H1 (cell line): ENCODE results near the gene SLC25A5. TPM values are rescaled to one million over a fixed set of nuclear protein-coding genes. Genes with fewer than 3 reads are reported as not detected.

Experiments
- CTCF ChIA-PET: fragments of 300-600 bp; sonication (Branson Sonifier 250); formaldehyde crosslinking; loops from one replicate; lab custom pipeline; 2021; ENCODE audit not compliant: partially characterized antibody; lab: Charles Lee
- POLR2A ChIA-PET: fragments of 300-600 bp; sonication (Branson Sonifier 250); formaldehyde crosslinking; loops from one replicate; lab custom pipeline; 2021; ENCODE audit warnings: inconsistent platforms; ENCODE audit not compliant: partially characterized antibody; lab: Charles Lee
- DNase-seq, 2 experiments: peaks; one replicate each; pipeline versions ENCODE4 v3.0.0 to v3.0.0-alpha.2; 2010 to 2022; ENCODE audit warnings: low spot score in 2 of 2, low read depth in 1 of 2, mixed read lengths in 1 of 2
- FAIRE-seq: peaks from 2 replicates; lab custom pipeline; 2011; peaks lifted over from hg19 to GRCh38; lab: Jason Lieb, UNC
- H2AFZ ChIP-seq: 2 replicates; pipeline ENCODE4 v1.8.1; 2012; ENCODE audit warnings: low read length, inconsistent platforms
- H2AK5ac ChIP-seq: 2 replicates; pipeline ENCODE4 v1.6.1; 2013; ENCODE audit warnings: low read depth, low read length
- H2BK120ac ChIP-seq: replicated peaks from 2 replicates; pipeline ENCODE3; 2013; ENCODE audit warnings: low read depth, low read length, inconsistent platforms
- H2BK12ac ChIP-seq: 2 replicates; pipeline ENCODE4 v1.6.1; 2013; ENCODE audit warnings: low read depth, low read length
- H2BK15ac ChIP-seq: 2 replicates; pipeline ENCODE4 v1.6.1; 2013; ENCODE audit warnings: low read length
- H2BK20ac ChIP-seq: 2 replicates; pipeline ENCODE4 v1.6.1; 2013; ENCODE audit warnings: low read length
- H2BK5ac ChIP-seq: 2 replicates; pipeline ENCODE4 v1.6.1; 2013; ENCODE audit warnings: low read depth, low read length
- H3K14ac ChIP-seq: 2 replicates; pipeline ENCODE4 v1.6.1; 2013; ENCODE audit warnings: inconsistent platforms; ENCODE audit not compliant: insufficient read length
- H3K18ac ChIP-seq: 2 replicates; pipeline ENCODE4 v1.6.1; 2013; ENCODE audit warnings: low read length; ENCODE audit errors: extremely low read depth
- H3K23ac ChIP-seq: 2 replicates; pipeline ENCODE4 v1.6.1; 2013; ENCODE audit warnings: inconsistent platforms; ENCODE audit not compliant: insufficient read length
- H3K23me2 ChIP-seq: 2 replicates; pipeline ENCODE4 v1.6.1; 2013; ENCODE audit warnings: low read depth, low read length
- H3K27ac ChIP-seq: 2 replicates; pipeline ENCODE4 v1.6.1; 2011; ENCODE audit warnings: low read depth, low read length, inconsistent platforms
- H3K27me3 ChIP-seq, 4 experiments: replicated peaks in 1 of 4; 1 replicate in 1 of 4; 2 replicates in 3 of 4; pipeline versions ENCODE4 v1.6.1 to v1.8.1; 2011 to 2013; ENCODE audit warnings: low read length in 3 of 4, mild to moderate bottlenecking in 3 of 4, inconsistent platforms in 2 of 4, mixed read lengths in 2 of 4, moderate library complexity in 1 of 4; ENCODE audit not compliant: control insufficient read depth in 3 of 4, insufficient read depth in 3 of 4; ENCODE audit errors: extremely low read depth in 1 of 4
- H3K36me3 ChIP-seq, 4 experiments: 2 replicates each; pipeline versions ENCODE4 v1.6.1 to v1.8.1; 2011 to 2013; ENCODE audit warnings: mild to moderate bottlenecking in 4 of 4, low read length in 3 of 4, moderate library complexity in 2 of 4, control low read depth in 1 of 4, inconsistent platforms in 1 of 4; ENCODE audit not compliant: insufficient read depth in 4 of 4, control insufficient read depth in 2 of 4
- H3K4ac ChIP-seq: replicated peaks from 2 replicates; pipeline ENCODE3; 2013; ENCODE audit warnings: low read length, low read depth, mixed read lengths, inconsistent platforms; ENCODE audit not compliant: insufficient read length
- H3K4me1 ChIP-seq, 4 experiments: replicated peaks in 1 of 4; 1 replicate in 1 of 4; 2 replicates in 3 of 4; pipeline versions ENCODE4 v1.6.1 to v1.8.1; 2011 to 2013; ENCODE audit warnings: low read length in 3 of 4, inconsistent platforms in 2 of 4, mixed read lengths in 1 of 4; ENCODE audit not compliant: insufficient read depth in 4 of 4, control insufficient read depth in 3 of 4
- H3K4me2 ChIP-seq, 2 experiments: 2 replicates each; pipeline versions ENCODE4 v1.6.1 to v1.8.1; 2011 to 2013; ENCODE audit warnings: low read depth in 2 of 2, low read length in 2 of 2, control low read depth in 1 of 2, inconsistent platforms in 1 of 2, mild to moderate bottlenecking in 1 of 2; ENCODE audit not compliant: insufficient read depth in 1 of 2
- H3K4me3 ChIP-seq, 4 experiments: fragments of 200-600, 300-600 bp in 1 of 4; sonication (generic), shearing (Covaris generic), sonication (Bioruptor Twin) in 1 of 4; 2 replicates each; pipeline versions ENCODE4 v1.5.1 to v1.8.1; 2011 to 2016; ENCODE audit warnings: low read length in 4 of 4, low read depth in 3 of 4, control low read depth in 2 of 4, inconsistent platforms in 2 of 4, mild to moderate bottlenecking in 2 of 4, mixed read lengths in 1 of 4, moderate library complexity in 1 of 4; ENCODE audit not compliant: insufficient read depth in 2 of 4; ENCODE audit errors: extremely low read depth in 1 of 4
- H3K56ac ChIP-seq: replicated peaks from 2 replicates; pipeline ENCODE3; 2013; ENCODE audit warnings: low read depth, mild to moderate bottlenecking, mixed read lengths, low read length, inconsistent platforms; ENCODE audit not compliant: insufficient read length
- H3K79me1 ChIP-seq: 2 replicates; pipeline ENCODE4 v1.6.1; 2013; ENCODE audit warnings: low read depth, low read length, control low read depth
- H3K79me2 ChIP-seq, 2 experiments: 2 replicates each; pipeline versions ENCODE4 v1.6.1 to v1.8.1; 2012 to 2013; ENCODE audit warnings: low read length in 2 of 2, mild to moderate bottlenecking in 2 of 2, inconsistent platforms in 1 of 2; ENCODE audit not compliant: insufficient read depth in 2 of 2, control insufficient read depth in 1 of 2
- H3K9ac ChIP-seq, 4 experiments: replicated peaks in 1 of 4; 1 replicate in 1 of 4; 2 replicates in 3 of 4; pipeline versions ENCODE4 v1.6.1 to v1.8.1; 2011 to 2013; ENCODE audit warnings: low read depth in 3 of 4, low read length in 3 of 4, control low read depth in 2 of 4, mild to moderate bottlenecking in 2 of 4, moderate library complexity in 2 of 4, inconsistent platforms in 1 of 4; ENCODE audit errors: extremely low read depth in 1 of 4
- H3K9me3 ChIP-seq, 2 experiments: 2 replicates each; pipeline versions ENCODE4 v1.6.1 to v1.8.1; 2012 to 2013; ENCODE audit warnings: mild to moderate bottlenecking in 2 of 2, moderate library complexity in 2 of 2, control low read depth in 1 of 2, inconsistent platforms in 1 of 2, low read depth in 1 of 2, low read length in 1 of 2, mixed read lengths in 1 of 2; ENCODE audit not compliant: insufficient read depth in 2 of 2
- H4K20me1 ChIP-seq, 2 experiments: replicated peaks in 1 of 2; 2 replicates each; pipeline versions ENCODE3 to v1.8.1; 2011 to 2013; ENCODE audit warnings: inconsistent platforms in 2 of 2, low read length in 2 of 2, mild to moderate bottlenecking in 1 of 2; ENCODE audit not compliant: insufficient read depth in 2 of 2, control insufficient read depth in 1 of 2
- H4K5ac ChIP-seq: 2 replicates; pipeline ENCODE4 v1.6.1; 2013; ENCODE audit warnings: low read length, low read depth, mixed read lengths, inconsistent platforms; ENCODE audit not compliant: insufficient read length
- H4K8ac ChIP-seq: 2 replicates; pipeline ENCODE4 v1.8.0; 2013; ENCODE audit warnings: mild to moderate bottlenecking, moderate library complexity, low read length, inconsistent platforms; ENCODE audit not compliant: insufficient read depth; ENCODE audit errors: extremely low read depth
- H4K91ac ChIP-seq: replicated peaks from 2 replicates; pipeline ENCODE3; 2013; ENCODE audit warnings: low read length, mixed read lengths, inconsistent platforms; ENCODE audit not compliant: insufficient read length
- GABPA ChIP-seq: IDR thresholded peaks from 2 replicates; pipeline ENCODE4 v1.6.1; 2011; ENCODE audit warnings: mild to moderate bottlenecking, low read length, moderate library complexity, borderline replicate concordance; ENCODE audit not compliant: insufficient read depth
- JUND ChIP-seq: IDR thresholded peaks from 2 replicates; pipeline ENCODE4 v1.6.1; 2011; ENCODE audit warnings: mild to moderate bottlenecking, improper control_type of control experiment, low read length
- POLR2A ChIP-seq, 2 experiments: IDR thresholded peaks; 1 replicate in 1 of 2; 2 replicates in 1 of 2; pipeline ENCODE4 v1.6.1; 2011; ENCODE audit warnings: low read depth in 2 of 2, low read length in 2 of 2, mild to moderate bottlenecking in 2 of 2; ENCODE audit errors: control extremely low read depth in 1 of 2
- RAD21 ChIP-seq, 2 experiments: IDR thresholded peaks in 1 of 2; conservative IDR thresholded peaks in 1 of 2; 2 replicates each; pipeline ENCODE4 v1.6.1; 2011; ENCODE audit warnings: low read depth in 2 of 2, low read length in 2 of 2, improper control_type of control experiment in 1 of 2, inconsistent platforms in 1 of 2, mild to moderate bottlenecking in 1 of 2, moderate library complexity in 1 of 2
- RXRA ChIP-seq: IDR thresholded peaks from 2 replicates; pipeline ENCODE4 v1.6.1; 2011; ENCODE audit warnings: low read depth, mild to moderate bottlenecking, low read length, moderate library complexity; ENCODE audit not compliant: insufficient read depth
- SAP30 ChIP-seq: fragments of 300-600 bp; sonication (generic); IDR thresholded peaks from 2 replicates; pipeline ENCODE4 v1.7.1; 2012; ENCODE audit warnings: low read length, moderate library complexity, mild to moderate bottlenecking, inconsistent platforms; ENCODE audit not compliant: insufficient read depth, insufficient replicate concordance
- TBP ChIP-seq: IDR thresholded peaks from 2 replicates; pipeline ENCODE4 v1.6.1; 2011; ENCODE audit warnings: low read depth, low read length, improper control_type of control experiment
- TEAD4 ChIP-seq: IDR thresholded peaks from 2 replicates; pipeline ENCODE4 v1.6.1; 2012; ENCODE audit warnings: low read depth, low read length, inconsistent platforms, mixed read lengths
- WGBS, 2 experiments: shearing (Covaris generic) in 1 of 2; methylation state at CpG; one replicate each; pipeline versions ENCODE4 v1.1.6 to v1.1.7; 2013 to 2015; ENCODE audit warnings: low lambda C conversion rate in 2 of 2, mixed read lengths in 2 of 2, inconsistent platforms in 1 of 2, low coverage in 1 of 2, missing lambda C conversion rate in 1 of 2; ENCODE audit not compliant: insufficient replicate concordance in 2 of 2, insufficient coverage in 1 of 2, insufficient read length in 1 of 2; ENCODE audit errors: extremely low coverage in 1 of 2, missing lambda C conversion rate in 1 of 2; 5-methylcytosine and 5-hydroxymethylcytosine counted together
- polyA plus RNA-seq, 7 experiments: library from polyadenylated mRNA; depleted of rRNA in 3 of 7; stranded (reverse) in 5 of 7; unstranded in 2 of 7; fragments of >200 nt in 5 of 7; fragments of 200-250 nt in 2 of 7; gene quantifications; 1 replicate in 5 of 7; 2 replicates in 1 of 7; 4 replicates in 1 of 7; pipeline versions ENCODE4 v1.2.1 to v1.2.3, GENCODE V29; 2011 to 2013; ENCODE audit warnings: missing spikeins in 2 of 7, mixed read lengths in 2 of 7
- total RNA-seq: library from RNA; stranded (reverse); fragmentation: NEBNext Ultra II Directional; extraction: Animal tissue kit (Norgen Biotek cat#: 25700); gene quantifications from 2 replicates; pipeline ENCODE4 v1.2.1, GENCODE V29; 2021
- TF ChIP-seq, protein P1 (sequence below), 3 experiments: IDR thresholded peaks; 1 replicate in 2 of 3; 2 replicates in 1 of 3; pipeline versions ENCODE4 v1.5.1 to v1.6.1; 2011; ENCODE audit warnings: low read length in 3 of 3, mild to moderate bottlenecking in 3 of 3, inconsistent platforms in 2 of 3, low read depth in 1 of 3, moderate library complexity in 1 of 3; ENCODE audit not compliant: insufficient read depth in 1 of 3; ENCODE audit errors: control extremely low read depth in 1 of 3

SLC25A5 gene
- total and polyA plus RNA-seq, 2 of the 8 experiments (the other 6 are each of a cell fraction or from before 2014, with no cell fraction given), result 512 to 727 TPM

DNA sequence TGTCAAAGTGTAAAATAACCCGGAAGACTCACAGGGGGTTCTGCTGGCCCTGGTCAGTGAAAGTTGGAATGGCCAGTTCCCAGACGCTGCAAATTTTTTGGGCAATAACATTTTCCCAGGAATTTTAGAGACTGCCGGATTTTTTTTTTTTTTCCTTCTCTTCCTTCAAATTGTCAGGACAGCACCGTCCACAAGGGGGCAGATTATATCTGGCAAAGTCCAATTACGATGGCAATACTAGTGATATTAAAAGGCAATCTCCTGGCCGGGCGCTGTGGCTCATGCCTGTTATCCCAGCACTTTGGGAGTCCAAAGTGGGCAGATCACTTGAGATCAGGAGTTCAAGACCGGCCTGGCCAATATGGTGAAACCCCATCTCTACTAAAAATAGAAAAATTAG is 20.5 kb downstream of the SLC25A5 start:
- Histone ChIP-seq H4K91ac (no peak overlapping the region), H3K36me3 (no peaks in the 10 kb centered on the region), H3K4me2 (no peak overlapping the region), H3K9ac (no peak overlapping the region), H3K27ac (no peak overlapping the region), H2AFZ (no peak overlapping the region), H3K9me3 (no peaks in the 10 kb centered on the region), H2BK12ac (no peak overlapping the region), H3K79me2 (no peaks in the 10 kb centered on the region), H2BK5ac (no peak overlapping the region), H4K8ac (no peak overlapping the region), H3K4me3 (no peak overlapping the region), H4K20me1 (no peaks in the 10 kb centered on the region), H4K5ac (no peak overlapping the region), H3K4me1 (no peaks in the 10 kb centered on the region), H3K79me1 (no peaks in the 10 kb centered on the region), H3K27me3 (no peaks in the 10 kb centered on the region), H2BK20ac (no peak overlapping the region), H3K23me2 (no peaks in the 10 kb centered on the region), H3K4ac (no peak overlapping the region), H3K18ac (no peak overlapping the region), H2BK120ac (no peak overlapping the region), H3K23ac (no peak overlapping the region), H2AK5ac (no peak overlapping the region), H3K14ac (no peak overlapping the region), H3K56ac (no peak overlapping the region), H2BK15ac (no peak overlapping the region)
- TF ChIP-seq RAD21 (IDR thresholded peaks at IDR 0.05 in 1 of 2, conservative IDR thresholded peaks at IDR 0.05 in 1 of 2; ENCODE audit: low read depth in 2 of 2, low read length in 2 of 2), result peak; percentile 29 to 53; a peak in 3 of 4 replicates
- TF ChIP-seq TEAD4, result no peak
- TF ChIP-seq JUND, result no peak
- TF ChIP-seq, protein P1, sequence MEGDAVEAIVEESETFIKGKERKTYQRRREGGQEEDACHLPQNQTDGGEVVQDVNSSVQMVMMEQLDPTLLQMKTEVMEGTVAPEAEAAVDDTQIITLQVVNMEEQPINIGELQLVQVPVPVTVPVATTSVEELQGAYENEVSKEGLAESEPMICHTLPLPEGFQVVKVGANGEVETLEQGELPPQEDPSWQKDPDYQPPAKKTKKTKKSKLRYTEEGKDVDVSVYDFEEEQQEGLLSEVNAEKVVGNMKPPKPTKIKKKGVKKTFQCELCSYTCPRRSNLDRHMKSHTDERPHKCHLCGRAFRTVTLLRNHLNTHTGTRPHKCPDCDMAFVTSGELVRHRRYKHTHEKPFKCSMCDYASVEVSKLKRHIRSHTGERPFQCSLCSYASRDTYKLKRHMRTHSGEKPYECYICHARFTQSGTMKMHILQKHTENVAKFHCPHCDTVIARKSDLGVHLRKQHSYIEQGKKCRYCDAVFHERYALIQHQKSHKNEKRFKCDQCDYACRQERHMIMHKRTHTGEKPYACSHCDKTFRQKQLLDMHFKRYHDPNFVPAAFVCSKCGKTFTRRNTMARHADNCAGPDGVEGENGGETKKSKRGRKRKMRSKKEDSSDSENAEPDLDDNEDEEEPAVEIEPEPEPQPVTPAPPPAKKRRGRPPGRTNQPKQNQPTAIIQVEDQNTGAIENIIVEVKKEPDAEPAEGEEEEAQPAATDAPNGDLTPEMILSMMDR (IDR thresholded peaks at IDR 0.05; ENCODE audit: control extremely low read depth in 1 of 3, insufficient read depth in 1 of 3, low read depth in 1 of 3, low read length in 3 of 3), result peak in 2 of 3 experiments; percentile 39 to 46; a peak in 3 of 4 replicates
- TF ChIP-seq TBP, result no peak
- TF ChIP-seq SAP30, result no peak
- TF ChIP-seq RXRA, result no peak
- no peak for TF ChIP-seq POLR2A (IDR thresholded peaks at IDR 0.05; ENCODE audit: control extremely low read depth in 1 of 2, low read depth in 2 of 2, low read length in 2 of 2)
- no peak for TF ChIP-seq GABPA
- FAIRE-seq, result no peak
- ChIA-PET POLR2A (interaction anchor here (0.6 kb wide), 1 partner anchor 250 kb away, joined by 3 read pairs; no protein-coding TSS in a partner anchor), CTCF (interaction anchor here (0.6 to 4.4 kb wide), 18 partner anchors 8 to 251 kb away, joined by 3 to 34 read pairs (median 4); no protein-coding TSS in a partner anchor)
- WGBS, 2 experiments, result 38% methylated on average over 5 of the region's 8 CpGs; no CpG with 5 or more reads in 1 of the 2 experiments
- peak in 1 of 2 experiments; percentile 56 for DNase-seq
